ENCODE measurements around the gene HOXA11.

GRCh38 chr7:27188386-27189294 is 3.6 kb upstream of the HOXA11 start:
- TF ChIP-seq POLR2A (IDR thresholded peaks at IDR 0.05) (no peak), POLR2AphosphoS5 (IDR thresholded peaks at IDR 0.05) (no peak), EP300 (IDR thresholded peaks at IDR 0.05) (no peak)
- TF ChIP-seq, protein P1, sequence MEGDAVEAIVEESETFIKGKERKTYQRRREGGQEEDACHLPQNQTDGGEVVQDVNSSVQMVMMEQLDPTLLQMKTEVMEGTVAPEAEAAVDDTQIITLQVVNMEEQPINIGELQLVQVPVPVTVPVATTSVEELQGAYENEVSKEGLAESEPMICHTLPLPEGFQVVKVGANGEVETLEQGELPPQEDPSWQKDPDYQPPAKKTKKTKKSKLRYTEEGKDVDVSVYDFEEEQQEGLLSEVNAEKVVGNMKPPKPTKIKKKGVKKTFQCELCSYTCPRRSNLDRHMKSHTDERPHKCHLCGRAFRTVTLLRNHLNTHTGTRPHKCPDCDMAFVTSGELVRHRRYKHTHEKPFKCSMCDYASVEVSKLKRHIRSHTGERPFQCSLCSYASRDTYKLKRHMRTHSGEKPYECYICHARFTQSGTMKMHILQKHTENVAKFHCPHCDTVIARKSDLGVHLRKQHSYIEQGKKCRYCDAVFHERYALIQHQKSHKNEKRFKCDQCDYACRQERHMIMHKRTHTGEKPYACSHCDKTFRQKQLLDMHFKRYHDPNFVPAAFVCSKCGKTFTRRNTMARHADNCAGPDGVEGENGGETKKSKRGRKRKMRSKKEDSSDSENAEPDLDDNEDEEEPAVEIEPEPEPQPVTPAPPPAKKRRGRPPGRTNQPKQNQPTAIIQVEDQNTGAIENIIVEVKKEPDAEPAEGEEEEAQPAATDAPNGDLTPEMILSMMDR (IDR thresholded peaks at IDR 0.05): no peak
